ENCODE data around the gene CD96.
"Not testable (repeated sequence)": the region's sequence is repeated elsewhere in the genome, so short reads cannot be mapped to it uniquely, and the experiment has no call there.

The CD96 gene

GRCh38 chr3:111539351-111540331, 2.4 kb upstream of the CD96 start:
- DNase-seq (ENCODE audit: insufficient read length, low spot score) (peak; percentile 26), FAIRE-seq (peak; percentile 75)
- TF ChIP-seq POLR2A (IDR thresholded peaks at IDR 0.05; ENCODE audit: low read depth, low read length): no peak

- FAIRE-seq: no peak
- no peak for DNase-seq (ENCODE audit: insufficient read length, low spot score)
- no peak for TF ChIP-seq POLR2A (IDR thresholded peaks at IDR 0.05; ENCODE audit: low read depth, low read length)
These were observed 606 bp upstream of the CD96 start for GRCh38 chr3:111541391-111541790.

GRCh38 chr3:111542611-111543300, 759 bp downstream of the CD96 start:
- no peak for FAIRE-seq
- DNase-seq (ENCODE audit: insufficient read length, low spot score): no peak
- no peak for TF ChIP-seq POLR2A (IDR thresholded peaks at IDR 0.05; ENCODE audit: low read depth, low read length)

- DNase-seq (ENCODE audit: insufficient read length, low spot score): no peak
- no peak for FAIRE-seq
- TF ChIP-seq POLR2A (IDR thresholded peaks at IDR 0.05; ENCODE audit: low read depth, low read length): no peak
These were observed 3.4 kb downstream of the CD96 start for GRCh38 chr3:111545349-111545748.

GRCh38 chr3:111547631-111548030, 5.6 kb downstream of the CD96 start:
- FAIRE-seq: no peak
- no peak for DNase-seq (ENCODE audit: insufficient read length, low spot score)
- TF ChIP-seq POLR2A (IDR thresholded peaks at IDR 0.05; ENCODE audit: low read depth, low read length): no peak

- DNase-seq (ENCODE audit: insufficient read length, low spot score): no peak
- TF ChIP-seq POLR2A (IDR thresholded peaks at IDR 0.05; ENCODE audit: low read depth, low read length): no peak
- peak; percentile 41 for FAIRE-seq
These were observed 6.1 kb downstream of the CD96 start for GRCh38 chr3:111548092-111548491.

- DNase-seq (ENCODE audit: insufficient read length, low spot score) (no peak), FAIRE-seq (peak; percentile 41)
- TF ChIP-seq POLR2A (IDR thresholded peaks at IDR 0.05; ENCODE audit: low read depth, low read length): no peak
These were observed 6.8 kb downstream of the CD96 start for GRCh38 chr3:111548756-111549155.

- FAIRE-seq; DNase-seq (ENCODE audit: insufficient read length, low spot score): not testable (repeated sequence)
These were observed 19.9 kb downstream of the CD96 start for GRCh38 chr3:111561902-111562301.

- FAIRE-seq (no peak), DNase-seq (ENCODE audit: insufficient read length, low spot score) (no peak)
- TF ChIP-seq POLR2A (IDR thresholded peaks at IDR 0.05; ENCODE audit: low read depth, low read length): no peak
These were observed 24.8 kb downstream of the CD96 start for GRCh38 chr3:111566844-111567243.

- TF ChIP-seq POLR2A (IDR thresholded peaks at IDR 0.05; ENCODE audit: low read depth, low read length): no peak
- DNase-seq (ENCODE audit: insufficient read length, low spot score) (no peak), FAIRE-seq (no peak)
These were observed 26.4 kb downstream of the CD96 start for GRCh38 chr3:111568355-111568754.

GRCh38 chr3:111568911-111569310, 26.9 kb downstream of the CD96 start:
- no peak for FAIRE-seq
- no peak for DNase-seq (ENCODE audit: insufficient read length, low spot score)
- TF ChIP-seq POLR2A (IDR thresholded peaks at IDR 0.05; ENCODE audit: low read depth, low read length): no peak

- no peak for TF ChIP-seq POLR2A (IDR thresholded peaks at IDR 0.05; ENCODE audit: low read depth, low read length)
- DNase-seq (ENCODE audit: insufficient read length, low spot score): no peak
- no peak for FAIRE-seq
These were observed 28.5 kb downstream of the CD96 start for GRCh38 chr3:111570404-111571030.

GRCh38 chr3:111571282-111571681, 29.3 kb downstream of the CD96 start:
- DNase-seq (ENCODE audit: insufficient read length, low spot score): no peak
- no peak for TF ChIP-seq POLR2A (IDR thresholded peaks at IDR 0.05; ENCODE audit: low read depth, low read length)
- no peak for FAIRE-seq

GRCh38 chr3:111571907-111572460, 30.0 kb downstream of the CD96 start:
- FAIRE-seq: no peak
- no peak for DNase-seq (ENCODE audit: insufficient read length, low spot score)
- TF ChIP-seq POLR2A (IDR thresholded peaks at IDR 0.05; ENCODE audit: low read depth, low read length): no peak

All from H54 (cell line).